ENCODE measurements around the gene ARID1A.

GRCh38 chr1:26728645-26729044 lies 32.8 kb downstream of the ARID1A start:
- TF ChIP-seq CTCF (IDR thresholded peaks at IDR 0.05) (no peak), POLR2A (IDR thresholded peaks at IDR 0.05) (no peak)
